Pons (tissue), 1 donor: ENCODE data around the gene ABCA12.

Experiments
- DNase-seq: peaks from one replicate; pipeline ENCODE4 v3.0.0-alpha.2; 2016; ENCODE audit warnings: low spot score

Gene ABCA12

GRCh38 chr2:214966420-214966819 is 172.0 kb downstream of the ABCA12 start:
- DNase-seq = no peak

GRCh38 chr2:214960677-214961076 is 177.7 kb downstream of the ABCA12 start:
- peak; percentile 31 for DNase-seq

DNA sequence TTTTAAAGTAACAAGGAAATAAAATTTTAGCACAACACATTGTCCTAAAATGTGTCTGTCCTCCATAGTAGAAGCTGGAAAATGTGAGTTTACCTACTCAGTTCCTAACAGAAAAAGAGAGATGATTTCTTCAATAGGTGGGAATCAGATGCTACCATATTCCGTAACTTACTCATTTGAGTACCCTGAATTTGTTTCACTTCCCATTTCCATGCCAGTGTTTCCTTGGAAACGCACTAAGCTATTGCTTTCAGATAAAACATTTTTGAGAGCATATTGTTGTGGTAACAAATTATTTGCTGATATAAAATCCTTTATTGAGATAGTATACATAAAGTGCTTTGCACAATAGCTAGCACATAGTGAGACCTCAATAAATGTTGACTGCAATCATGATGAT is 191.5 kb downstream of the ABCA12 start:
- DNase-seq = no peak

DNA sequence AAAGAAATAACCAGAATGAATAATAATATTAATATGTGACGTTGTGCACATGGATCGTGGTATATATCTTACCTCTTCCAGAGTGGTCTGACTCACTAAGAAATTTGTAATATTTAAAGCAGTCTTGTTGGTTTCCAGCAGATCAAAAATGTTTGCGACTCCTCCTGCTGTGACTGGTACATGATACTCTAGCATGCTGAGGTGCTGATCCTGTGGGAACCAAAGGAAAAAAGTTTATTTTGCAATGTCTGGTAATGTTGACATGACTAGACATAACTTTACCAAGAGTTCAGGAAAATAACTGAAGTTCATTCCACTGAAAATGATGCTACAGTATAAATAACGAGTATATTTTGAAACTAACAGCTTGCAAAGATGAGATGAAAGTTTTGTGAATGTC is 204.4 kb downstream of the ABCA12 start:
- DNase-seq = no peak

DNA sequence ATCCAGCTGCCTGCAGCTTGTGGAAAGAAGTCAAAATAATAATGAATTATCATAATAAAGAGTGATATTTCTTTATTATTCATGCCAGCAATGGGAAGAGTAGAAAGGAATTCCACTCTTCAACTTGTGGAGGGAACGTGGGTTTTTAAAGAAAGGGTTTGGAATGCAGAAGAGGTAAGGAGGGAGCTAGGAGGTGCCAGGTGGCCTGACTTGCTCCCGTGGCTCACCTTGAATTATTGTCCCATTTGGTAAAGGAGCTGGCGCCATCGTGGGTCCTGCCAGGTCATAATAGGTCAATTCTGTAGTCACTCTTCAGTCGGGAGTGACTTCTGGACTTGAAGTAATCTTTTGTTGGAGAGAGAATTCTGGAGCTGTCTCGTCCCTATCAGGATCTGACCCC is 233.8 kb downstream of the ABCA12 start:
- DNase-seq = no peak

DNA sequence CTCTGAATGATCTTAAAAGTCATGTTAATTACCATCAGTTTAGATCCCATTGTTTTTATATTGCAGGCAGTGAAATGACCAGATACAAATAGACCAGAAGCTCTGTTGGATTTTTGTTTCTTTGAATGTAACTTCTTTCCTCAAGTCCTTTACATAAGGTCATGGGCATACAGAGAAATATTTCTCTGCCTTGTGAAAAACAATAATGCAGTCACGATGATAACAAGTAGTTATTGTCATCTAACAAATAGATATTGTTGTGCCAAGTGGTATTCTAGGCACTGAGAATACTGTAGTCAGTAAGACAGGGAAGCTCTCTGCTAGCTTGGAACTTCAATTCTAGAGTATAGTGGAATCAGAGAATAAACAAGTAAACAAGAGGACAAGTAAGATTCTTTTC is 234.2 kb downstream of the ABCA12 start:
- DNase-seq = peak; percentile 10

- no peak for DNase-seq
Measured at GRCh38 chr2:214902286-214902685, 236.1 kb downstream of the ABCA12 start.

DNA sequence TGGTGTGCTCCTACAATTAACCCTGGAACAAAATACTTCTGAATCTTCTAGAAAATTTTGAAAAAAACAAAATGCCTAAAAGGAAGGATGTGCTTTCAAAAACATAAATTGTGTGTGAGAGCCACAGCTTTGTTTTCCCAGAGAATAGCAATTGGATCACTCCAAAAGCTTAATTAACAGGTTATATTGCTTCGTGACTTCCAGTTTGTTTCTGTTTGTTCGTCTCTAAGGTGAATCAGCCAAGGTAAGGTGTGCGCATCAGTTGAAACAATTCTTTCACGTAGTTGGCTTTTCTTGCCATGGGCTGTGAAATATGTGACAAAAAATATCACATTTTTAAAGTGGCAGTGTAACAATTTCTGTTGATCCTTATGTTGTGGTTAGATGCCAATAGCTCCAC is 238.7 kb downstream of the ABCA12 start:
- no peak for DNase-seq

DNA sequence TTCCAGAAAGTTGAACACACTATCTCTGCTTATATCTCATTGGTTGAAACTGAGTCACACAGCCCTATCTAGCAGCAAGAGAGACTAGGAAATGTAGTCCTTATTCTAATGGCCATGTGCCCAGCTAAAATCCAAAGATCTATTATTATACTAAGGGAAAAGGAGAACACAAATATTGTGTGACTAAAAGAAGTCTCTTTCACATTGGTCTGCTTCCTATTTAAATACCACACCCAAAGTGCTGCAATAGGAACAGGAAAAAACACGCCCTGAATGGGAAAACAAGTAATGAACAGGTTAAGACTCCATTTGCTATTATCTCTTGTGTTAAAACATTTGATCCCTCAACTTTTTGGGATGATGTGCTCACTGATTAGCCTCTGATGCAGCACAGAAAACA is 242.2 kb downstream of the ABCA12 start:
- no peak for DNase-seq

DNA sequence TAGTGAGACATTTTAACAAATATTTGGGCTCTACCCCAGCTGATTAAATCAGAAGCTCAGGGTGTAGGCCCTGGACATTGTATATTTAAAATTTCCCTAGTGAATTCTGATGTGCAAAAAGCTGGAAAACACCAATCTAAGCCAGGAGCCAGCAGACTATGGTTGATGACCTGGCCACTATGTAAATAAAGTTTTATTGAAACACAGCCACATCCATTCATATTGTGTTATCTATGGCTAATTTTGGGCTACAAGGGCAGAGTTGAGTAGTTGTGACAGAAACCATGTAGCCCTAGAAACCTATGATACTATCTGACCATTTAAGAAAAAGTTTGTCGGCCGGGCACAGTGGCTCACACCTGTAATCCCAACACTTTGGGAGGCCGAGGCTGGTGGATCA is 243.0 kb downstream of the ABCA12 start:
- no peak for DNase-seq

DNA sequence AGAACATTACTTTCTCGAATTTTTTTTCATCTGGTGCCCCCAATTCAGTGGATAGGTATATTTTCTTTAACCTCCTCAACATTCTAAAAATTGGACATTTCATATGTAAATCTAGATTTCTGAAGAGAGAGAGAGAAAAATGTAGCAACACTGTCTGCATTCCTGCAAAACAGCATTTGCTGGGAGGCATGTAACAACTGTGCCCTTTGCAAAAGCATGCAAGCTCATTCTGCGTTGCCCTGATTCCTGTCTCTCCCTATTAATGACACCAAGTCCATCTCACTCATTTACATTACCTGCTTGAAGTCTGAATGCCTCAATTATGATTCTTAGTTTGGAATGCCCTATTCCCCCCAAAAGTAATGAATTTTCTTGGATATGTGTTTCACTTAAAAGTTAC is 249.1 kb downstream of the ABCA12 start:
- DNase-seq = no peak

DNA sequence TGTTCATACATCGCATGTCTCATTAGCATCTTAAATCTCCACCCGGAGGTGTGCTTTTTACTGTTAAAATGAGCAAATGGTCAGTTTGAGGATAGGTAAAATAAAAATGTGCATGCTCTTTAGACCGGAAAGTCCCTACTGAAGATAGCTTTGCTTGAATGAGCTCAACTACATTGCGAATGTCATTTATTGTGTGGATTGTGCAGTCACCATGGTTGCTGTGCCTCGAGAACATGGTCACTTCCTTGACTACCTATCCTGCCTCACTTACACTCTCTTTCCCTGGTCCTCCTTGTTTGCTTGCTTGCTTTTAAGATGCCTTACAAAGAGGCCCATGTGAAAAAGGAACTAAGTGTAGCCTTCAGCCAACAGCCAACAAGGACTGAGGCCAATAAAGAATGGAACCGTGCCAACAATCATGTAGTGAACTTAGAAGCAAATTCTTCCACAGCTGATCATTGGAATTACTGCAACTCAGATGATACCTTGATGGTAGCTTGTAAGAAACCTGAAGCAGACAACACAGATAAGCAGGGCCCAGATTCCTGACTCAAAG is 256.7 kb downstream of the ABCA12 start:
- DNase-seq = peak; percentile 29
